Stimulated activated naive CD8-positive, alpha-beta T cell treated with anti-CD3 and anti-CD28 coated beads, Interleukin-15, Interleukin-2, amounts not matched to agents 100 U/mL and 50 U/mL, for 24 hours (primary cell): ENCODE measurements around the gene MMP3.

ENCODE experiments used
- ATAC-seq: fragments of 150-1000 bp; cut with Tn5 transposase; one replicate; pipeline ENCODE4 v1.10.0; 2021
- DNase-seq: peaks from one replicate; pipeline ENCODE4 v3.0.0; 2021

Gene MMP3

GRCh38 chr11:102791271-102792036 lies 52.0 kb downstream of the MMP3 start:
- DNase-seq (no peak), ATAC-seq (no peak)

- no peak for DNase-seq
These were observed 54.9 kb downstream of the MMP3 start for GRCh38 chr11:102788334-102788995.

More at GRCh38 chr11:102788334-102788995, 54.9 kb downstream of the MMP3 start:
- ATAC-seq = no peak
